ENCODE measurements around the gene PGBD5.

The PGBD5 gene

GRCh38 chr1:230299191-230300006, 126.7 kb downstream of the PGBD5 start:
- DNase-seq = peak; percentile 15

GRCh38 chr1:230295367-230295766, 130.8 kb downstream of the PGBD5 start:
- DNase-seq = no peak

GRCh38 chr1:230293390-230293700, 132.8 kb downstream of the PGBD5 start:
- DNase-seq = no peak

- DNase-seq = no peak
These were observed 133.3 kb downstream of the PGBD5 start for GRCh38 chr1:230292689-230293389.

GRCh38 chr1:230291731-230292620, 134.2 kb downstream of the PGBD5 start:
- no peak for DNase-seq

GRCh38 chr1:230289350-230289644, 136.8 kb downstream of the PGBD5 start:
- no peak for DNase-seq

- DNase-seq = no peak
These were observed 137.3 kb downstream of the PGBD5 start for GRCh38 chr1:230288641-230289349.

- DNase-seq = no peak
These were observed 138.3 kb downstream of the PGBD5 start for GRCh38 chr1:230287674-230288315.

- no peak for DNase-seq
These were observed 139.3 kb downstream of the PGBD5 start for GRCh38 chr1:230286890-230287269.

- DNase-seq = no peak
These were observed 139.8 kb downstream of the PGBD5 start for GRCh38 chr1:230286166-230286889.

GRCh38 chr1:230285351-230285750, 140.8 kb downstream of the PGBD5 start:
- DNase-seq = no peak

- DNase-seq = no peak
These were observed 141.2 kb downstream of the PGBD5 start for GRCh38 chr1:230284891-230285290.

- no peak for DNase-seq
These were observed 142.5 kb downstream of the PGBD5 start for GRCh38 chr1:230283678-230284077.

- no peak for DNase-seq
These were observed 144.0 kb downstream of the PGBD5 start for GRCh38 chr1:230282157-230282556.

- no peak for DNase-seq
These were observed 144.6 kb downstream of the PGBD5 start for GRCh38 chr1:230281556-230281955.

- no peak for DNase-seq
These were observed 145.2 kb downstream of the PGBD5 start for GRCh38 chr1:230280906-230281413.

- DNase-seq = no peak
These were observed 145.9 kb downstream of the PGBD5 start for GRCh38 chr1:230280054-230280795.

- no peak for DNase-seq
These were observed 146.6 kb downstream of the PGBD5 start for GRCh38 chr1:230279583-230279945.

GRCh38 chr1:230278871-230279582, 147.1 kb downstream of the PGBD5 start:
- no peak for DNase-seq

- no peak for DNase-seq
These were observed 147.8 kb downstream of the PGBD5 start for GRCh38 chr1:230278376-230278775.
